OCI-LY1 (cell line): Measurements from ENCODE around the gene GRP.

Source experiments
- EZH2 ChIP-seq: fragments of 200-600 bp; sonication (generic), shearing (Covaris generic); IDR thresholded peaks from 2 replicates; pipeline ENCODE4 v1.8.0; 2017; ENCODE audit warnings: borderline replicate concordance, mixed run types, mild to moderate bottlenecking, antibody characterized with exemption, low read length, moderate library complexity, mixed read lengths
- TF ChIP-seq, protein P1 (sequence below): fragments of 200-600 bp; sonication (generic), shearing (Covaris generic); IDR thresholded peaks from 2 replicates; pipeline ENCODE4 v1.5.1; 2017; ENCODE audit warnings: mild to moderate bottlenecking, antibody characterized with exemption, low read length, moderate library complexity, mixed read lengths

- TF ChIP-seq, protein P1, sequence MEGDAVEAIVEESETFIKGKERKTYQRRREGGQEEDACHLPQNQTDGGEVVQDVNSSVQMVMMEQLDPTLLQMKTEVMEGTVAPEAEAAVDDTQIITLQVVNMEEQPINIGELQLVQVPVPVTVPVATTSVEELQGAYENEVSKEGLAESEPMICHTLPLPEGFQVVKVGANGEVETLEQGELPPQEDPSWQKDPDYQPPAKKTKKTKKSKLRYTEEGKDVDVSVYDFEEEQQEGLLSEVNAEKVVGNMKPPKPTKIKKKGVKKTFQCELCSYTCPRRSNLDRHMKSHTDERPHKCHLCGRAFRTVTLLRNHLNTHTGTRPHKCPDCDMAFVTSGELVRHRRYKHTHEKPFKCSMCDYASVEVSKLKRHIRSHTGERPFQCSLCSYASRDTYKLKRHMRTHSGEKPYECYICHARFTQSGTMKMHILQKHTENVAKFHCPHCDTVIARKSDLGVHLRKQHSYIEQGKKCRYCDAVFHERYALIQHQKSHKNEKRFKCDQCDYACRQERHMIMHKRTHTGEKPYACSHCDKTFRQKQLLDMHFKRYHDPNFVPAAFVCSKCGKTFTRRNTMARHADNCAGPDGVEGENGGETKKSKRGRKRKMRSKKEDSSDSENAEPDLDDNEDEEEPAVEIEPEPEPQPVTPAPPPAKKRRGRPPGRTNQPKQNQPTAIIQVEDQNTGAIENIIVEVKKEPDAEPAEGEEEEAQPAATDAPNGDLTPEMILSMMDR, result no peak
- TF ChIP-seq EZH2, result no peak
Observed at GRCh38 chr18:59208602-59209125, 11.3 kb upstream of the GRP start.
